Activated CD8-positive, alpha-beta memory T cell treated with anti-CD3 and anti-CD28 coated beads for 24 hours (primary cell): ENCODE results near the gene PLA2G15.

Experiments used
- DNase-seq: peaks from one replicate; pipeline ENCODE4 v3.0.0-alpha.2; 2020

PLA2G15 gene

DNA sequence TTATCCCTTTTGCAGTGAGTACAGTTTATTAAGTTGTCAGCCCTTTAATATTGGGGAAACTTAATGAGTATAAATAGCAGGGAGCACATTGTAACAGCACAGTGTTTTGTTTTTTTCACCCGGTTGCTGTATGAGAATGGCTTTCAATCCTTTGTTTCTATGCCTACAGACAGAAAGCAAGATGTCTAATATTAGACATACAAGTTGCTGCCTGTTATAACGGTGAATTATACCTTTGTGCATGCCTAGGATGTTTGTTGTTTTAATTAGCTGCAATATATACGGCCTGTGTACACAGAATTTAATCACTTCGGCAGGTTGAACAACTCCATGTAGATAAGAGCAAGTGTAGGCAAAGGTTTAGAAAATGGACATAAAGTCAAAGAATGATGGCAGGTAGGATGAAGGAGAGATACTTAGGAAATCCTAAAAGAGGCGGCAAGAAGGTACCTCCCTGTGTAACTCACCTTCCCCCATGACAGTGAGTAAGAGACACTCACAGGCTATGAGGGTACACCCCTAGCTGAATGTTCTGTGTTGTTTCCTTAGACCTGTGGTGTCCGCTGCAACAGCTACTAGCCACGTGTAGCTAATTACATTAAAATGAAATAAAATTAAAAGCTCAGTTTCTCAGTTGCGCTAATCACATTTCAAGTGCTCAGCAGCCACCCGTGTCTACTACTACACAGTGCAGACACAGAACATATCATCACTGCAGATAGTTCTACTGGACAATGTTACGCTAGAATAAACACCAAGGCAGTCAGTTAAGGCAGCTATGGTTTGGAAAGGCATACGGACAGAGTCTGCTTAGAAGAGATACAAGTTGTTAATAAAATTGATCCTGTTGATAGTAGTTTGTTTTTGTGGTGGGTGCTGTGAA lies 54.6 kb downstream of the PLA2G15 start:
- no peak for DNase-seq

DNA sequence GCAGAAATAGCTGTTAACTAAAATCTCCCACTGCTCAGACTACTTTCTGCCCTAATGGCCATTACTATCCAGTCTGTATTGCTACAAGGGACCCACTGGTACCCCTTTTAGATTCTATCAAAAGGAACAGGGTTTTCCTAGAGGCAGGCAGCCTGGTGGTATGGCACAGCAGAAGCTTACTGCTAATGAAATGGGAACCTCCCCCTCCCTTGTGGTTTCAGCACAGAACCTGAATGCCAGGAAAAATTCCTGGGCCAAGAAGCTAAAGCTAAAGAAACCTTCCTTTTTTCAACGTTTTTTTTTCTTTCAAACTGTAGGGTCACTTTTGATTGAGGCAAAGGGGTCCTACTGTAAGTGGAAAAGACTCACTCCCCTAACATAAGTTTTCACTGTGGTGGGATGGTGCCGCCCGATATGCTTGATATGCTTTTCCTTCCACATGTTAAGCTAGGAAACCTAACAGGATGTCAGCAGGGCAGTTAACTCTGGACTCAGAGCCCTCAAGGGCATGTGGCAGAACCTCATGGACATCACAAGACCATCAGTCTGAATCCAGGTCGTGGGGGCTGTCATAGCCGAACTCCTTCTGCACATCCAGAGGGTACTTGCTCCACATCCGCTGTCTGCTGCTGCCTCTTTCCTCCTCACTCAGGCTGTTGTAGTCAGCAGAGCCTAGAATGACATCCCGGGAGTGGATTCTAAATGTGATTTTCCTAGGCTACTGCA lies 55.7 kb downstream of the PLA2G15 start:
- DNase-seq = no peak

DNA sequence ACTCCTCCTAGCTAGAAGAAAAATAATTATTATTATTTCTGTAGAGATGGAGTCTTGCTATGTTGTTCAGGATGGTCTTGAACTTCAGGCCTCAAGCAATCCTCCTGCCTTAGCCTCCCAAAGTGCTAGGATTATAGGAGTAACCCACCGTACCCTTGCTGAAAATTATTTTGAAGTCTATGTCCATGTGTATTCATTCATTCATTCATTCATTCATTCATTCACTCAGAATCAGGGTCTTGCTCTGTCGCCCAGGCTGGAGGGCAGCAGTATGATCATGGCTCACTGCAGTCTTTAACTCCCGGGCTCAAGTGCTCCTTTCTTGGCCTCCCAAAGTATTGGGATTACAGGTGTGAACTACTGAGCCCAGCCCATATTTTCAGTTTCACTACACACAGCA lies 61.5 kb downstream of the PLA2G15 start:
- DNase-seq = no peak

DNA sequence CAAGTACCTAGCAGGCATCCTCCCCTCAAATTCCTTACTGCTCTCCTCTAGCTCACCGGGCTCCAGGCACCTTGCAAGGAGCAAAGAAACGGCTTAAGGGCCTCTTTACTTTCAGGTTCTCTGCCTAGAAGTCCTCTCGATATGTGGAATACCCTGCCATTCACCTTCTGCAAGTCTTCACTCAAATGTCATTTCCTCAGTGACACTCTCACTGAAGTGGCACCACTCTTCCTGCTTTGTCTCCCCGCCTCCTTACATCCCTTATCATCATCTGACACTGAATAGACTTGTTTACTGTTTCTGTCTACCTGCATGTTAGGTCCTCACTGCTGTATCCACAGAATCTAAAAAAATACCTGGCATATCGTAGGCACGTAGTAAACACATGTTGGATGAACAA lies 64.6 kb downstream of the PLA2G15 start:
- DNase-seq = no peak

DNA sequence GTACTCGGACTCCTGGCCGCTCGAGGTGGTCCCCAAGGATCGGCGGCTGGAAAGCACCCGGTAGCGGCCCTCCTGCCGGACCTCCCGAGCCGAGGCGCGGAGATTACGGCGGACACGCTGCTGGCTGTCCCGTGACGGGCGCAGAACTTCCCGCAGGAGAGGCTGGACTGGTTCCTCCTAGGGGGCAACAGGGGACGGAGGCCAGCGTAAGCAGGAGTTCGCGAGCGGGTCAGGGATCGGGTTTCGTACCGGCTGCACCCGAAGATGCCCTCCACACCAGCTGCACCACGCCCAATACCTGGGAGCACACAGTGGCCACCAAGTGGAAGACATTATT lies 65.2 kb downstream of the PLA2G15 start:
- DNase-seq = no peak
